GM12873 (cell line): ENCODE data around the gene POLN.

Source experiments
- CTCF ChIP-seq: IDR thresholded peaks from 2 replicates; pipeline ENCODE4 v1.5.1; 2012; ENCODE audit warnings: low read depth, mild to moderate bottlenecking, moderate library complexity, low read length, control low read depth; ENCODE audit not compliant: insufficient read depth; ENCODE audit errors: missing control alignments

Gene POLN

GRCh38 chr4:2256156-2256731, 14.3 kb upstream of the POLN start:
- TF ChIP-seq CTCF: no peak

- no peak for TF ChIP-seq CTCF
Observed at GRCh38 chr4:2255501-2256155, 13.7 kb upstream of the POLN start.

GRCh38 chr4:2254665-2255500, 13.0 kb upstream of the POLN start:
- no peak for TF ChIP-seq CTCF

GRCh38 chr4:2253160-2254084, 11.5 kb upstream of the POLN start:
- TF ChIP-seq CTCF: no peak

- TF ChIP-seq CTCF: no peak
Observed at GRCh38 chr4:2252530-2253091, 10.7 kb upstream of the POLN start.

- TF ChIP-seq CTCF: no peak
Observed at GRCh38 chr4:2251795-2252529, 10.0 kb upstream of the POLN start.
